ENCODE data around the gene CREB3L4. TPM values are rescaled to one million over a fixed set of nuclear protein-coding genes. Genes with fewer than 3 reads are reported as not detected.
A peak's percentile ranks its signal among the peaks of the same experiment; 100 is the strongest.

The CREB3L4 gene
- total RNA-seq, 4 donors from 2014 or later, result 6.6 to 23.1 (median 17.0) TPM

- TF ChIP-seq CTCF (IDR thresholded peaks at IDR 0.05) (no peak), POLR2A (IDR thresholded peaks at IDR 0.05) (no peak)
- peak overlapping the region in 2 of 3 donors; percentile 74 to 85 for H3K27ac ChIP-seq
- intact Hi-C loops (cut with DNase I), result loop anchor here (10.0 kb wide), 1 partner anchor 310 kb away; the partner anchor contains the start of genes ILF2 and NPR1
- no peaks in the 10 kb centered on the region for H3K27me3 ChIP-seq
- H3K4me3 ChIP-seq (replicated peaks in 1 of 3), result no peak overlapping the region
- H3K4me1 ChIP-seq, result peaks cover 12 to 19% of the 10 kb centered on the region in 2 donors
- no peaks in the 10 kb centered on the region for H3K36me3 ChIP-seq
- H3K9me3 ChIP-seq, result no peaks in the 10 kb centered on the region
- DNase-seq, result no peak
- WGBS, 2 donors, result 74 to 76% methylated on average over 6 of the region's 6 CpGs
Observed at GRCh38 chr1:153984123-153984894, 16.6 kb downstream of the CREB3L4 start.

GRCh38 chr1:153985341-153985912, 17.7 kb downstream of the CREB3L4 start:
- Histone ChIP-seq H3K27me3 (no peaks in the 10 kb centered on the region), H3K36me3 (no peaks in the 10 kb centered on the region), H3K9me3 (no peaks in the 10 kb centered on the region), H3K27ac (peak overlapping the region; percentile 62 to 85 (median 74)), H3K4me3 (replicated peaks in 1 of 3) (peak overlapping the region; percentile 39 to 47 (median 45)), H3K4me1 (peaks cover 12 to 24% of the 10 kb centered on the region in 2 donors)
- DNase-seq, result peak; percentile 11 to 24
- no peak for TF ChIP-seq CTCF (IDR thresholded peaks at IDR 0.05)
- no peak for TF ChIP-seq POLR2A (IDR thresholded peaks at IDR 0.05)
- WGBS, 2 donors, result 14 to 17% methylated on average over 7 of the region's 7 CpGs
- intact Hi-C loops (cut with DNase I), result loop anchor here (5.0 to 10.0 kb wide), 2 partner anchors 188 to 311 kb away; partner anchors contain the start of genes ILF2 and NPR1

DNA sequence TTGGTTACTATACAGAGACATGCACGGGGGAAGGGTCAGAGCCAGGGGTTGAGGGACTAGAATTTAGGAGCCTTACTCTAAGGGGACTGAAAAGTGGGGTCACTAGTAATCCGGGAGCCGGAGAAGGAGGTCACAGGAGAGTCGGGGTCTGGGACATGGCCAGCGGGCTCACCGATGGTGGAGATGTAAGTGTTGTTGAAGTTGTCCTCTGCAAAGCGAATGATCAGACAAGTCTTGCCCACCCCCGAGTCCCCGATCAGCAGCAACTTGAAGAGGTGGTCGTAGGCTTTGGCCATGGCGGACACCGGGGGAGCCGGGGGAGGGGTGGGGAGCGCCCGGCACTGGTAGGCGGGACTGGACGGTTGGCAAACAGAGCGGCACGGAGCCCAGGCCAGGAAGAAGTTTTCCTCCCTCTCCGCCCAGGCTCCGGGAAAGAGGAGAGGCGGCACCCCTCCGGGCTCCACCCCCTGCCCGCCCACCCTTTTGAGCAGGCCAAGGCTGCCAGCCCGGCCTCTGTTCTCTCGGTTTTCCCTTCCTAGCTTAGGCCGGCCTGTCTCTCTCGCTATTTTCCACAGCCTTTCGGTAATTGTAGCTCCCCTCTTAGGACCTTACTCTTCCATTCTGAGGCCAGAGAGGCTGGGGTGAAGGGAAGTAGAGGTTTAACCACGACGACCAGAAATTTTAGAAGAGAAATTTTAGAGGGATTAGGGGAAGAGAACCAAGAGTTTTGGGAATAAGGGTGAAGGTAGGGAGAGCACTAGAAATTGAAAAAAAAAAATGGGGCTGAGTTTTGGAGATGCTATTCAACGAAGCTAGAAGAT, 18.4 kb downstream of the CREB3L4 start, which contains the start of gene RAB13:
Gene RAB13 (minus strand): TSS at position 399 of the 821 bp plus-strand sequence. CDS start 103 bp downstream, at position 296.
- 1 to 3% methylated on average over 32 of the region's 32 CpGs for WGBS, 2 donors
- no peaks in the 10 kb centered on the region for H3K27me3 ChIP-seq
- peak within 1 kb of the TSS; percentile 74 to 94 (median 85) for H3K27ac ChIP-seq
- peaks cover 0 to 2% of the 10 kb centered on the region in 2 donors for H3K36me3 ChIP-seq
- intact Hi-C loops (cut with DNase I), result loop anchor here (5.0 to 10.0 kb wide), 2 partner anchors 189 to 311 kb away; partner anchors contain the start of genes ILF2 and NPR1
- TF ChIP-seq POLR2A (IDR thresholded peaks at IDR 0.05) (peak in 1 of 2 donors; percentile 46), CTCF (IDR thresholded peaks at IDR 0.05) (no peak)
- H3K9me3 ChIP-seq, result no peaks in the 10 kb centered on the region
- peak; percentile 91 for DNase-seq
- peaks cover 12 to 24% of the 10 kb centered on the region in 2 donors for H3K4me1 ChIP-seq
- H3K4me3 ChIP-seq (replicated peaks in 1 of 3), result peak within 1 kb of the TSS; percentile 39 to 47 (median 45)

DNA sequence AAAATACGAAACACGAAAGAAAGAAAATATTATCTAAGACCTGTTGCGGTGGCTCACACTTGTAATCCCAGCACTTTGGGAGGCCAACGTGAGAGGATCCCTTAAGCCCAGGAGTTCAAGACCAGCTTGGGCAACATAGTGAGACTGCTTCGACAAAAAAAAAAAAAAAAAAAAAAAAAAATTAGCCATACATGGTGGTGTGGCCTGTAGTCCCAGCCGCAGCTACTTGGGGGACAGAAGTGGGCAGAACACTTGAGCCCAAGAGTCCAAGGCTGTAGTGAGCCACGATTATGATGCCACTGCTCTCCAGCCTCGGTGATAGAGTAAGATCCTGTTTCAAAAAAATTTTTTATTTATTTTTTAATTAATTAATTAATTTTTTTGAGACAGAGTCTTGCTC, 19.9 kb downstream of the CREB3L4 start:
- intact Hi-C loops (cut with DNase I), result loop anchor here (5.0 to 10.0 kb wide), 2 partner anchors 190 to 313 kb away; partner anchors contain the start of genes ILF2 and NPR1
- Histone ChIP-seq H3K27ac (peak overlapping the region in 1 of 3 donors; percentile 85), H3K9me3 (no peaks in the 10 kb centered on the region), H3K36me3 (peaks cover 9 to 15% of the 10 kb centered on the region in 2 donors), H3K4me3 (replicated peaks in 1 of 3) (no peak overlapping the region), H3K27me3 (no peaks in the 10 kb centered on the region), H3K4me1 (peaks cover 27 to 36% of the 10 kb centered on the region in 2 donors)
- TF ChIP-seq POLR2A (IDR thresholded peaks at IDR 0.05) (no peak), CTCF (IDR thresholded peaks at IDR 0.05) (no peak)
- 87 to 94% methylated on average over 8 of the region's 8 CpGs for WGBS, 2 donors
- DNase-seq, result no peak

All from thyroid gland (tissue), 4 donors.